HG03571 (cell line): Measurements from ENCODE around the gene S100A8.
"Not testable (repeated sequence)": the region's sequence is repeated elsewhere in the genome, so short reads cannot be mapped to it uniquely, and the experiment has no call there.

Experiments
- ATAC-seq: cut with Tn5 transposase; IDR thresholded peaks from one replicate; pipeline ENCODE4 v1.9.1; 2021; ENCODE audit not compliant: unreplicated experiment

The S100A8 gene

GRCh38 chr1:153417136-153417888 is 26.4 kb upstream of the S100A8 start:
- no peak for ATAC-seq

- no peak for ATAC-seq
Measured at GRCh38 chr1:153415850-153416570, 25.1 kb upstream of the S100A8 start, which contains the start of gene S100A7A. TSS of gene S100A7A (plus strand) at chr1:153416520. CDS start at chr1:153418083, 1,563 bp downstream.

- not testable (repeated sequence) for ATAC-seq
Measured at GRCh38 chr1:153413961-153414360, 23.1 kb upstream of the S100A8 start.

- ATAC-seq = not testable (repeated sequence)
Measured at GRCh38 chr1:153407274-153407673, 16.4 kb upstream of the S100A8 start.

GRCh38 chr1:153405825-153406599 is 15.1 kb upstream of the S100A8 start:
- not testable (repeated sequence) for ATAC-seq

- ATAC-seq = no peak
Measured at GRCh38 chr1:153404768-153405167, 13.9 kb upstream of the S100A8 start.

GRCh38 chr1:153404086-153404635 is 13.3 kb upstream of the S100A8 start:
- ATAC-seq = no peak

- no peak for ATAC-seq
Measured at GRCh38 chr1:153403421-153404085, 12.7 kb upstream of the S100A8 start.

GRCh38 chr1:153402226-153402625 is 11.4 kb upstream of the S100A8 start:
- no peak for ATAC-seq

- ATAC-seq = no peak
Measured at GRCh38 chr1:153401461-153401860, 10.6 kb upstream of the S100A8 start.

- no peak for ATAC-seq
Measured at GRCh38 chr1:153400244-153400643, 9.4 kb upstream of the S100A8 start.

GRCh38 chr1:153399401-153400055 is 8.7 kb upstream of the S100A8 start:
- ATAC-seq = no peak

- no peak for ATAC-seq
Measured at GRCh38 chr1:153397924-153398651, 7.2 kb upstream of the S100A8 start.

- no peak for ATAC-seq
Measured at GRCh38 chr1:153397051-153397923, 6.4 kb upstream of the S100A8 start.

- ATAC-seq = no peak
Measured at GRCh38 chr1:153396461-153396860, 5.6 kb upstream of the S100A8 start.

- ATAC-seq = no peak
Measured at GRCh38 chr1:153395776-153396175, 4.9 kb upstream of the S100A8 start.

GRCh38 chr1:153395136-153395685 is 4.3 kb upstream of the S100A8 start:
- no peak for ATAC-seq

- no peak for ATAC-seq
Measured at GRCh38 chr1:153394391-153394790, 3.5 kb upstream of the S100A8 start.
